Right atrium auricular region (tissue), 2 donors: ENCODE measurements around the gene ACKR4. TPM values are rescaled to one million over a fixed set of nuclear protein-coding genes. Genes with fewer than 3 reads are reported as not detected.
A peak's percentile ranks its signal among the peaks of the same experiment; 100 is the strongest.

Experiments
- DNase-seq: peaks from one replicate; pipeline ENCODE4 v3.0.0-alpha.2; 2019; ENCODE audit warnings: low spot score
- H3K27ac ChIP-seq, 2 donors: fragments of 200-600 bp; sonication (generic); 1 replicate in 1 of 2; 2 replicates in 1 of 2; pipeline ENCODE4 v1.5.1; 2016 to 2019
- H3K27me3 ChIP-seq, 2 donors: fragments of 200-600 bp; sonication (generic); one replicate each; pipeline versions ENCODE4 v1.5.1 to v1.6.0; 2017 to 2019
- H3K36me3 ChIP-seq: fragments of 200-600 bp; sonication (generic); one replicate; pipeline ENCODE4 v1.5.1; 2016
- H3K4me1 ChIP-seq, 2 donors: fragments of 200-600 bp; sonication (generic); one replicate each; pipeline versions ENCODE4 v1.5.1 to v1.6.0; 2017 to 2019
- H3K4me3 ChIP-seq, 2 donors: fragments of 200-600 bp; sonication (generic); 1 replicate in 1 of 2; 2 replicates in 1 of 2; pipeline ENCODE4 v1.5.1; 2017 to 2019; ENCODE audit warnings: mild to moderate bottlenecking in 1 of 2, moderate library complexity in 1 of 2
- H3K9me3 ChIP-seq, 2 donors: fragments of 200-600 bp; sonication (generic); one replicate each; pipeline ENCODE4 v1.5.1; 2019
- total RNA-seq, 2 donors: library from RNA; depleted of rRNA; stranded (reverse); fragments of >200 nt; gene quantifications; one replicate each; pipeline ENCODE4 v1.1.0, GENCODE V29; 2016
- TF ChIP-seq, protein P1 (sequence below), 2 donors: fragments of 200-600 bp; sonication (generic); IDR thresholded peaks; one replicate each; pipeline ENCODE4 v1.5.1; 2019; ENCODE audit warnings: antibody characterized with exemption in 2 of 2

The ACKR4 gene
- total RNA-seq, 2 donors from 2014 or later: 3.9 to 7.9 TPM

DNA sequence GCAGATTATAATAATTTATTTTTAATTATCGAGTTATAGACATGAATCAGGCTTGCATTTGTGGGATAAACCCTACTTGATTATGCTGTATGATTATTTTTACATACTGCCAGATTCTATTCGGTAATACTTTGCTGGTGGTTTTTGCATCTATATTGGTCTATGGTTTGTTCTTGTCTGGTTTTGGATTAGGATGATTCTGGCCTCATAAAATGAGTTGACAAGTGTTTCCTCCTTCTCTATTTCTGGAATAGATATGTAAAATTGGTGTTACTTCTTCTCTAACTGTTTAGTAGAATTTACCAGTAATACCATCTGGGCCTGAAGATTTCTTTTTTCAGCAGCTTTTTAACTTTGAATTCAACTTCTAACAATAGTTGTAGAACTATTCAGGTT, 33.0 kb upstream of the ACKR4 start:
- peaks cover 6% of the 10 kb centered on the region for H3K36me3 ChIP-seq
- H3K27ac ChIP-seq: no peak overlapping the region
- no peak overlapping the region for H3K4me3 ChIP-seq
- H3K9me3 ChIP-seq: no peaks in the 10 kb centered on the region
- no peak for DNase-seq
- TF ChIP-seq, protein P1, sequence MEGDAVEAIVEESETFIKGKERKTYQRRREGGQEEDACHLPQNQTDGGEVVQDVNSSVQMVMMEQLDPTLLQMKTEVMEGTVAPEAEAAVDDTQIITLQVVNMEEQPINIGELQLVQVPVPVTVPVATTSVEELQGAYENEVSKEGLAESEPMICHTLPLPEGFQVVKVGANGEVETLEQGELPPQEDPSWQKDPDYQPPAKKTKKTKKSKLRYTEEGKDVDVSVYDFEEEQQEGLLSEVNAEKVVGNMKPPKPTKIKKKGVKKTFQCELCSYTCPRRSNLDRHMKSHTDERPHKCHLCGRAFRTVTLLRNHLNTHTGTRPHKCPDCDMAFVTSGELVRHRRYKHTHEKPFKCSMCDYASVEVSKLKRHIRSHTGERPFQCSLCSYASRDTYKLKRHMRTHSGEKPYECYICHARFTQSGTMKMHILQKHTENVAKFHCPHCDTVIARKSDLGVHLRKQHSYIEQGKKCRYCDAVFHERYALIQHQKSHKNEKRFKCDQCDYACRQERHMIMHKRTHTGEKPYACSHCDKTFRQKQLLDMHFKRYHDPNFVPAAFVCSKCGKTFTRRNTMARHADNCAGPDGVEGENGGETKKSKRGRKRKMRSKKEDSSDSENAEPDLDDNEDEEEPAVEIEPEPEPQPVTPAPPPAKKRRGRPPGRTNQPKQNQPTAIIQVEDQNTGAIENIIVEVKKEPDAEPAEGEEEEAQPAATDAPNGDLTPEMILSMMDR (IDR thresholded peaks at IDR 0.05): no peak
- H3K4me1 ChIP-seq: no peaks in the 10 kb centered on the region
- H3K27me3 ChIP-seq: no peaks in the 10 kb centered on the region

DNA sequence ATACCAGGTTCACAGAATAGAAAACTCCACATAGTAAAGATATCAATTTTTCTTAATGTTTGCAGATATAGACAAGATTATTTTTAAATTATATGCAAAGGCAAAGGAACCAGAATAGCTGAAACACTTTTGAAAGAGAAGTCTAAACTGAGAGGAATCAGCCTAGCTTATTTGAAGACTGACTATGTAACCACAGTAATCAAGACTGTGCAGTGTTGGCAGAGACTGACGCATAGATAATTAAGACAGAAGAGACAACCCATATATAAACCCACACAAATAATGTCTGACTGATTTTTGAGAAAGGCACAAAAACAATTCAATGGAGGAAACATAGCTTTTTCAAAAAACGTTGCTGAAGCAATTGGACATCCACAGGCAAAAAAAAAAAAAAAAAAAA, 28.6 kb upstream of the ACKR4 start:
- no peaks in the 10 kb centered on the region for H3K4me1 ChIP-seq
- TF ChIP-seq, protein P1 (IDR thresholded peaks at IDR 0.05): no peak
- H3K4me3 ChIP-seq: no peak overlapping the region
- H3K36me3 ChIP-seq: no peaks in the 10 kb centered on the region
- H3K9me3 ChIP-seq: no peaks in the 10 kb centered on the region
- H3K27ac ChIP-seq: peak overlapping the region in 1 of 2 donors; percentile 59
- no peaks in the 10 kb centered on the region for H3K27me3 ChIP-seq
- no peak for DNase-seq

DNA sequence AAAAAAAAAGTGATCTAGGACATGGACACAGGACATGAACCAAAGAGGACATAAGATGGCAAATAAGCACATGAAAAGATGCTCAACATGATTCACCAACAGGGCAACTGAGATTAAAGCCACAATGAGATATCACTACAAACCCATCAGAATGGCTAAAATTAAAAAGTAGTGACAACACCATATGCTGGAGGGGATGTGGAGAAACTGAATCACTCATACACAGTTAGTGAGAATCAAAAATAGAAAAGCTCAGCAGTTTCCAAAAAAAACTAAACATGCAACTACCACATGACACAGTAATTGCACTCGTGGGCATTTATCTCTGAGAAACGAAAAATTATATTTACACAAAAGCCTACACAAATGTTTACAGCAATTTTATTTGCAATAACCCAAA, 27.9 kb upstream of the ACKR4 start:
- no peak for DNase-seq
- TF ChIP-seq, protein P1 (IDR thresholded peaks at IDR 0.05): no peak
- Histone ChIP-seq H3K4me1 (no peaks in the 10 kb centered on the region), H3K9me3 (no peaks in the 10 kb centered on the region), H3K27me3 (no peaks in the 10 kb centered on the region), H3K36me3 (no peaks in the 10 kb centered on the region), H3K4me3 (no peak overlapping the region), H3K27ac (peak overlapping the region; percentile 16 to 59)

DNA sequence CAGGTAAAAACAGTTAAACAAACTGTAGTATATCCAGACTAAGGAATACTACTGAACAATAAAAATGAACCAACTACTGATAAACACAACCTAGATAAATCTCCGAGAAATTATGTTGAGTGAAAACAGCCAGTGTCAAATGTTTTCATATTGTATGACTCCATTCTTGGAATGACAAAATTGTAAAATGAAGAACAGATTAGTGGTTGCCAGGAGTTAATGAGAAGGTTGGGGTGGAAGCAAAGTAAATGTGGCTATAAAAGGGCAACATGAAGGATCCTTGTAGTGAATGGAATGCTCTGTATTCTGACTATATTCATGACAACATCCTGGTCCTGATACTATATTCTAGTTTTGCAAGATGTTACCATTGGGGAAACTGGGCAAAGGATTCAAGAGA, 27.5 kb upstream of the ACKR4 start:
- H3K4me3 ChIP-seq: no peak overlapping the region
- no peaks in the 10 kb centered on the region for H3K27me3 ChIP-seq
- no peaks in the 10 kb centered on the region for H3K36me3 ChIP-seq
- no peaks in the 10 kb centered on the region for H3K9me3 ChIP-seq
- H3K4me1 ChIP-seq: no peaks in the 10 kb centered on the region
- no peak for DNase-seq
- peak overlapping the region; percentile 16 to 59 for H3K27ac ChIP-seq
- TF ChIP-seq, protein P1 (IDR thresholded peaks at IDR 0.05): no peak

DNA sequence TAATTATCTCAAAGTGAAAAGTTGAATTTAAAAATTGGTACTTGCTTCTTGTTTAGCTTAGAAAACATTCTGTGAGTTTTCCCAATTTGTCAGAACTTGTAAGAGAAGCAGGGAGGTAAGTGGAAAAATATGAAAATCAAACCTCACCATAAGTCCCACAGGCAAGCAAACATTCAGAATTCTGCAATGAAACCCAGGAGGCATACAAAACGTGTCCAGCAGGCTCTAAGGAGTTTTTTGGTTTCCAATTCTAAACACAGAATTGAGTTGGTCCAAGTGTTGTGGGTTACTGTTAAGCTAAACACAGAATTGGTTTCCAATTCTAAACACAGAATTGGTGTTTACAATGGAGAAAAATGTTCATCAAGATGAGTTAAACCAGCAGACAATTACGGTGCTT, 27.1 kb upstream of the ACKR4 start:
- TF ChIP-seq, protein P1 (IDR thresholded peaks at IDR 0.05): no peak
- Histone ChIP-seq H3K36me3 (no peaks in the 10 kb centered on the region), H3K27me3 (no peaks in the 10 kb centered on the region), H3K4me1 (no peaks in the 10 kb centered on the region), H3K27ac (peak overlapping the region; percentile 29 to 59), H3K4me3 (no peak overlapping the region), H3K9me3 (no peaks in the 10 kb centered on the region)
- DNase-seq: no peak

DNA sequence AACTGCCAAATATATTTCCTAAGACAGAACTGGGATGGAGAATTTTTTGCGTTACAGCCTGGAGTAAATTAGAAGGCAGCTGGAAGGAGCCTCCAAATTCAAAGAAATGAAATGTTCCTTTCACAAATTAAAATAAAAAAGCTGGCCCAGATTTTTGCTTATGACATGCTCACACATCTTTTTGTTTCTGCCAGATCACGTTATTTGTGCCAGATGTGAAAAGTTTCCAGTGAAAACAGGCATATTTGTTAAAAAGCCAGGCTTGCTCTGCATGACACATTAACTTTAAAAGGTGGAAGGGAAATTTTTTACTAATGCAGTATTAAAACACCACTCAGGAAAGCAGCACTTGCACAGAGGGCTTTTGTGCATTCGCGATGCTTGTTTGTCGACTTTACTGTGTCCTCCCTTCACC, 23.3 kb upstream of the ACKR4 start:
- Histone ChIP-seq H3K4me3 (no peak overlapping the region), H3K9me3 (no peaks in the 10 kb centered on the region), H3K36me3 (no peaks in the 10 kb centered on the region), H3K27ac (peak overlapping the region in 1 of 2 donors; percentile 4), H3K4me1 (peaks cover 0 to 19% of the 10 kb centered on the region in 2 donors), H3K27me3 (no peaks in the 10 kb centered on the region)
- TF ChIP-seq, protein P1 (IDR thresholded peaks at IDR 0.05): no peak
- no peak for DNase-seq
